Activated CD8-positive, alpha-beta memory T cell treated with anti-CD3 and anti-CD28 coated beads, Interleukin-2, amount 50 U/mL, for 1 hour (primary cell): ENCODE data around the gene TANK.
"Not testable (repeated sequence)": the region's sequence is repeated elsewhere in the genome, so short reads cannot be mapped to it uniquely, and the experiment has no call there.

ENCODE experiments used
- DNase-seq: peaks from one replicate; pipeline ENCODE4 v3.0.0-alpha.2; 2020; ENCODE audit errors: extremely low read depth

Gene TANK

DNA sequence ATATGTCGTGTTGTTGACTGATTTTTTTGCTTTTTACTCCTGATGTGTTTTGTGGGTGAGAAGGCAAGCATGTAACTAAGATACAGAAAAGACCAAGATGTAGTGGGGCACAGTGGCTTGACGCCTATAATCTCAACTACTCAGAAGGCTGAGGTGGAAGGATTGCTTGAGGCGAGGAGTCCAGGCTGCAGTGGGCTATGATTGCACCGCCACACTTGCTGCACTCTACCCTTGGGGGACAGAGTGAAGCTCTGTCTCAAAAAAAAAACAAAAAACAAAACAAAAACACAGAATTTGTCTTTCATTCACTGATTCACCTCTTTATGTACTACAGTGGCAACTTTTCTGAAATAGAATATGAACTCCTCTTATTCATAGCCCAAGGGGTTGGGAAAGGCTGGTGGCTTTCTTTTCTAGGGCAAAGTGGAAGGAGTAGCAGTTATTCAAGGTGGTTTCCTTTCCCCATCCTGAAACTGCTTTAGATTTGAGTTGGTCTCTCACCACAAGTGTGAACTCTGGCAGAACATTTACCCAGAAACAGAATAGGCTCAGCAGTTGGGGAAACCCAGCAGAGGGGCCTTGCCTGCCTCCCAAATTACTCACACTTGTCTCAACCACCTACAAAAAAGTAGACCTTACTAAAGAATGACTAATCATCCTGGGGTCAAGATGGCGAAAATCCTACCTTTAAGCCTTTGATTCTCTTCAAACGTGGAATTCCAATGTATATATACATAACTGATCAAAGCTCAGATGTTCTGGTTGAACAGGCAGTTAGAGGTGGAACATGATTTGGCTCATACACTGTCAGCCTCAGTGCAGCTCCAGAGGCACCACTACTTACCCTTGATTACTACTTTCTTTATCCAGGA is 6.5 kb downstream of the TANK start:
- DNase-seq: no peak

- no peak for DNase-seq
These were observed 9.1 kb downstream of the TANK start for GRCh38 chr2:161169335-161169734.

DNA sequence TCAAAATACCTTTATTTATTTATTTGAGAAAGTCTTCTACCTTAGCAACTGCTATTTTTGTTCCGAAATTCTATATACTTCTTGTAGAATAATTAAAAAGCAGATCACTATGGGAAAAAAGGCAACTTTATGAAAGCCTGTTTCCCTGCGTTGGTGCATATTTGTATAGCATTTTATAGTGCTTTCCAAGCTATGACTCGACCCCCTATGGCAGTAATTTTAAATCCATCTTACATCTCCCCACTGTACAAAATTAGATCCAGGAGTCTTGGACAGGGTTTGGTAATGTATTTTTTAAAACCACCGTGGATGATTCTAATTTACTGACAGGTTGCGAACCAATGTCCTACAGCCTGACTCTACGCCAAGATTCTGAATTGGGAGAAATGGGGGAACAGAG is 10.1 kb downstream of the TANK start:
- no peak for DNase-seq

DNA sequence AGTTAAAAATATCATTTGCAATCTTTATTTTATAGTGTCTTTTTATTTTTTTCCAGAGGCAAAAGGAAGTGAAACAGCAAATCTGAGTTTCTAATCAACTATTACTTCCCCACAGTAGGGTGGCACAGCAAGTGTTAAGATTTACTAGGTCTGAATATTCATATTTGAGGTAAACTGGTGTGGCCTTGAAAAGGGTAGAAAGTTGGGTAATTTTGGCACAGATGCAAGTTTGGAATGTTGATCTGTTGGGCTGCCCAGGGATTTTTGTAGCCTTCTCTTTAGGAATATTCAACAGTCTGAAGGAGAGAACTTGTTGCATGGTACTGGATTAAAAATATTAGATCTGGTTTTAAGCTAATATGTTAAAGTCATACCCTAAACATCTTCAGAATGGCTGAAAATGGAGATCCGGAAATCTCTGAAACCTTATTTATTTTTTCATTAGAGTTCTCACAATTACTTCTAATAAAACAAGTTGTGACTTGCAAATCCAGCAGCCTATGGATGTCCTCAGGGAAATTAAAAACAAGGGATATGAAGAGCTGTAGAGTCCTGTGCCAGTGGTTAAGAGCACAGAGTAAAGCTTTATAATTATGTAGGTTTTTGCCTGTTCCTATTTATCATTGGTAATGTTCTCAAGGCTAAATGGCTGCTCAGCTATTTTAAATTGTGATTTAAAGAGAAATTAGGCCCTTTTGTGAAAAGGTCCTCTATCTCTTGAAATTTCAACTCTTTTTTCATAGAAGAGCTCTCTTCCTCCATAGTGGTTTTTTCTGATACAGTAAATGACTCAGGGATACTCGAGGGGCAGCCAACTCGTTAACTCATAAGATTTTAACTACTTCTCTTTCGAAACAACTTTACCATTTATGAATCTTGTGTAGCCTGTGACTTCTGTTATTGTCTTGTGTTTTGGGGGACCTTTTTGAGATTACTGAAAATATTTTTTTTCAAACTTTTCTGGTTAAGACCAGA is 11.0 kb downstream of the TANK start:
- no peak for DNase-seq

DNA sequence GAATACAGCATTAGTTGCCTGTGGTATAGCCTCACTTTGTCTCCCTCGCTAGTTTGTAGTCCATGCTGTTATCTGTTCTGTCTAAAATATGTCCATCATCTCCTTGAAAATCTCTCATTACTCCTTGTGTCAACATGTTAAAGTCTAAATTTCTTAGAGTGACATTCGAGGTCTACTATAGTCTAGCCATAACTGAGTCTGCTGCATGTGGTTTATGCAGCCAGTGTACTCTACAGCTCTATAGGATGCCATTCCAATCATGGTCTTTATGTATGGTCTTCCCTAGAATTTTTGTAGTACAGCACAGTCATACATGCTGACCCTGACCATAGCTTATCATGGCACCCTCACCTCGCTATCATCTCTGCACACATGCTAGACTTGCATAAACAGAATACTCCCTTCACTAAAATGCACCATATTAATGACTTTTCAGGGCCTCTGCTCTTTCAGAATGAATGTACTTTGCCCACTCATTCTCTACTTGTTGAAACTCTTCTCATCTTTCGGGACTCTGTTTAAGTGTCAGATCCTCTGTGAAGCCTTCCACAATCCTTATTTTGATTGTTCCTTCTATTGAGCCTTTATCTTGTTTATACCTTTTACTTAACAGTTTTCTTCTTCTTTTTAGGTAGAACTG is 12.8 kb downstream of the TANK start:
- no peak for DNase-seq

- no peak for DNase-seq
These were observed 13.4 kb downstream of the TANK start for GRCh38 chr2:161173541-161174194.

- no peak for DNase-seq
These were observed 17.7 kb downstream of the TANK start for GRCh38 chr2:161177969-161178368.

- no peak for DNase-seq
These were observed 18.5 kb downstream of the TANK start for GRCh38 chr2:161178756-161179155.

DNA sequence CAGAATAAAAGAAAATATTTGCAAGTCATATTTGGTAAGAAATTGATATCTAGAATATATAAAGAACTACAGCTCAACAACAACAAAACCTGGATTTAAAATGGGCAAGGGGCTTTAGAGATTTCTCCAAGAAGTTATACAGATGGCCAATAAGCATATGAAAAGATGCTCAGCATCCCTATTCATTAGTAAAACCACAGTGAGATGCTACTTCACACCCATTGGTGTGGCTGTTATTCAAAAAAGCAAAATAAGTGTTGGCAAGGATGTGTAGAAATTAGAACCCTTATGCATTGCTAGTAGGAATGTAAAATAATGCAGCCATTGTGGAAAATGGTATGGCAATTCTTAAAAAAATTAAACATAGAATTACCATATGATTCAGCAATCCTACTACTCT is 29.8 kb downstream of the TANK start:
- no peak for DNase-seq

GRCh38 chr2:161195602-161196001 is 35.4 kb downstream of the TANK start:
- DNase-seq: not testable (repeated sequence)

- no peak for DNase-seq
These were observed 39.9 kb downstream of the TANK start for GRCh38 chr2:161199912-161200701.

- no peak for DNase-seq
These were observed 44.6 kb downstream of the TANK start for GRCh38 chr2:161204846-161205245.

DNA sequence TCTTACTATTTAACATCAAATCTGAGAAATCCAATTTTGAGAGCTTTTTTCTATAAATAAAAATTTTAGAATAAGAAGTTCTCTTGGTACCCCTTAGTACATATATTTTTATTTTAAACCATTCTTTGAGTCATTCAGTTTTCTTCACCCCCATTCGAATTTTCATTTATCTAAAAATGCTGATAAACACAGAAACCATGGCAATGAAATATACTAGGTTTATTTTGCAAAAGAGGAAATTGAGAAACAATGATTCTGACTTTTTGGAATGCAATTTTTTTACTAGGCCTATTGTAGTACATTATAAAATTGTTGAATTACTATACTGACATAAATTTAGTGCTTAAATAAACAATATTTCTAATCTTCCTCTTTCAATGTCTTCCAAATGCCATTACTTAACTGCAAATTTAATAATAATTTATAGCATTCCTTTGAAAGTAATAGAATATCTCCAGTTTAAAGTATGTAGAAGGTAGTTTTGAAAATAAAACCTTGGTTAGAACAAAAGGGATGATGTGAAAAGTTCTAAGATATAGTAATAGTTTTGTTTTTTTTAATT is 46.3 kb downstream of the TANK start:
- DNase-seq: no peak

DNA sequence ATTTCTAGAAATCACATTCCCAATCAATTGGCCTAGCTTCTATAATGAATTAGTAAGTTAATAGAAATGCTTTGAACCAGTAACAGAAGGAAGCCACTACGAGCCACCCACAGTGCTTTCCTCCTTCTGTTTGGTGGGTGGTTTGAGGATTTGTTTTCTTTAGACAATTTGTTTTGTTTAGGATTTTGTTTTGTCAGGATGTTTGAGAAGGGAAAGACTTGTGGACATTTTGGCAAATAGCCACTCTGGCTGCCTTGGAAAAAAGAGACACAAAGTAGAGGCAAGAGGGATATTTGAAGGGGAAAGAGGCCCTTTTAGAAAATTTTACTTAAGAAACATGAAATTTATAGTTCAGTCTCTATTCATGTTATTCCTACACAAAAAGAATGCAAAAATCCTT is 47.7 kb downstream of the TANK start:
- no peak for DNase-seq

GRCh38 chr2:161208527-161209139 is 48.4 kb downstream of the TANK start:
- no peak for DNase-seq

DNA sequence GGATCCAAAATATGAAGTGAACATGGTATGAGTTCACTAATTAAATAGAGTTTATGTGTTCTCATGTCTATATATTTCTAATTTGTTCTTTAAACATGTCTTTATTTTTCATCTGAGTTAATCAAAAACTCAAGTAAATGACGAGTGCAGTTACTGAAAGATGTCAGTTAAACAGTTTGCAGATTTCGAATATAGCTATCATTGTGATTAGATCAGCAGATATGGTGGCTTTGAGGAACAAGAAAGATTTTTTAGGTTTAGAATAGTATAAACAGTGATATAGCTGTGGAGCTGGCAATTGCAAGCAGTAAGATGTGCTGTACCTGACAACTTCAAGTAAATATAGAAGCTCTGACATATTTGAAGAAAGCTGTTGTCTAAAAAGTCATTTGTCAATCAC is 49.7 kb downstream of the TANK start:
- no peak for DNase-seq

DNA sequence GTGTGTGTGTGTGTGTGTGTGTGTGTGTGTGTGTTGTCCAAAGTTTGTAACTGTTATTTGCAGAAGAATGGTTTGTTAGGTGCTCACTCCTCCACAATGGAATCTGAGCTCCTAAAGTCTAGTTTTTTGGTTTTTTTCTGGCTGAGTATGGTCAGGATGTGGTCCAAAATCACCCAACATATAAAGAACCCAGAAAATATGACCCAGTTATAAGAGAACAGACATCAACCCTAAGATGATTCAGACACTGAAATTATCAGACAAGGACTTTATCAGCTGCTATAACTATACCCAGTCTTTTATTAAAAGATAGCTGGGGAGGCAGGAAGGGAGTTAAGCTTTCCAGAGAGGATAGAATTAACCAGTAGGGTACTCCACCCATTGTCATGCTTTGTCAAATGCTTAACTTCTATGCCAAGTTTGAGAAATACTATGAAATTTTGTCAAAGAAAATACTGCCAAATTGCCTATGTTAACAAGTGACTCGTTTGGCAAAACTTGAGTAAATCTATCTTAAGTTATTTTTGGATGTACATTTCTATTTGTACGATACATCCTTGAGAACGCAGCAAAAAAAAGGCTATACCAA is 57.5 kb downstream of the TANK start:
- DNase-seq: no peak

DNA sequence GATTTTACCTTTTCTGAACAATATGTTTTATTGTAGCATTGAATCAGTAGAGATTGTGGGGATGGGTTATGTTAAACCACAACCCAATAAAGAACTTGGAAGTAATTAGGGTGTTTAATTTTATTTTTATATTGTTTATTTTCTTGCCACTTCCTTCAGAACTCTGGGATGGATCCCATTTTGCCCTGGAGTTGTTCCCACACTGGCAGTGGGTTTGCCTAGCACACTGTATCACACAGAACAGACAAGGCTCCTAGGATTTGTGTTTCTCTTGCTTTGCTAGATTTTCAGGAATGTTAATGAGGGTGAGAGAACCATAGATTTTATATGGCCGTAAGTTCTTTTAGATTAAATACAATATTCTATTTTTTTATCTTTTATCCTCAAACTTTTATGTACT is 59.0 kb downstream of the TANK start:
- no peak for DNase-seq

- no peak for DNase-seq
These were observed 63.0 kb downstream of the TANK start for GRCh38 chr2:161223139-161223732.
